A549 treated with RU486 at 1 μM for 4 hours (cell line): ENCODE data around the gene AGT. TPM values are rescaled to one million over a fixed set of nuclear protein-coding genes. Genes with fewer than 3 reads are reported as not detected.

ENCODE experiments used
- total RNA-seq: library from RNA; stranded (reverse); fragments of 200-300 nt; extraction: Qiagen RNA extraction; gene quantifications from 5 replicates; pipeline ENCODE4 v1.2.3, GENCODE V29; 2022; ENCODE audit warnings: low read depth

Gene AGT
- total RNA-seq: 0.06 to 0.21 TPM (median 0.14 TPM) in 4 of 5 replicates, not detected in the other

GRCh38 chr1:230713915-230714764 is at the start of gene AGT:
Gene AGT, minus strand, starts transcription at chr1:230714122. Its CDS starts 3,299 bp downstream, at chr1:230710823.

DNA sequence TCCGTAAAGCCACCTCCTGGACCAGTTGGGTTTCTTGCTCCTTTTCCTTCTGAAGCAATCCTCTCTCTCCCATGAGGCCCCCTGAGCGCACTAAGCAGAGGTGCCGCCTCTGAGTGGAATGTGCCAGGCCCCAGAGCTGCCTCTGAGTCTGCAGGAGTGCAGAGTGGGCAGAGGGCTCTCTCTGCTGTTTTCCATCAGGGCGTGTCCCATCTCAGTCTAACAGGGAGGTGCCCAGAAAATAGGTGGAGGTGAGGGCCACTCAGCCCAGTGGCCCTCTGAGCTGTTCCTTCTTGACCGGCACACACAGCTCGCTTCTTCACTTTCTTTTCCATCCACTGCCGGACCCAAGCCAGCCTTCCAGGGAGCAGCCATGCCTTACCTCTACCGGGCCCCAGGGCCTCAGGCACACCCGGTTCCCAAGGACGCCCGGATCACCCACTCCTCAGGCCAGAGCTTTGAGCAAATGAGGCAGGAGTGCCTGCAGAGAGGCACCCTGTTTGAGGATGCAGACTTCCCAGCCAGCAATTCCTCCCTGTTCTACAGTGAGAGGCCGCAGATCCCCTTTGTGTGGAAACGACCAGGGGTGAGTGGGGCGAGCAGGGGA is 33.3 kb upstream of the AGT start, which contains the start of gene CAPN9:
CAPN9 (plus strand) TSS at position 262 of the 604 bp plus-strand sequence; CDS start at position 371, 109 bp downstream.

Other genes with a start within 250 kb of the AGT start
- 18.8 to 23.3 TPM (median 20.0 TPM) in 5 replicates for gene COG2, start 71.6 kb downstream of the AGT start, total RNA-seq
- gene CAPN9, start 33.3 kb upstream of the AGT start, total RNA-seq: not detected in 5 replicates
- gene C1orf198, start 154.4 kb upstream of the AGT start, total RNA-seq: 13.9 to 19.8 TPM (median 18.4 TPM) in 5 replicates